HG02588 (cell line): ENCODE results near the gene KCNG2.
"Not testable (repeated sequence)": the region's sequence is repeated elsewhere in the genome, so short reads cannot be mapped to it uniquely, and the experiment has no call there.

Experiments used
- ATAC-seq: cut with Tn5 transposase; IDR thresholded peaks from one replicate; pipeline ENCODE4 v1.9.1; 2021; ENCODE audit warnings: mild to moderate bottlenecking, moderate library complexity; ENCODE audit not compliant: unreplicated experiment

KCNG2 gene, protein sequence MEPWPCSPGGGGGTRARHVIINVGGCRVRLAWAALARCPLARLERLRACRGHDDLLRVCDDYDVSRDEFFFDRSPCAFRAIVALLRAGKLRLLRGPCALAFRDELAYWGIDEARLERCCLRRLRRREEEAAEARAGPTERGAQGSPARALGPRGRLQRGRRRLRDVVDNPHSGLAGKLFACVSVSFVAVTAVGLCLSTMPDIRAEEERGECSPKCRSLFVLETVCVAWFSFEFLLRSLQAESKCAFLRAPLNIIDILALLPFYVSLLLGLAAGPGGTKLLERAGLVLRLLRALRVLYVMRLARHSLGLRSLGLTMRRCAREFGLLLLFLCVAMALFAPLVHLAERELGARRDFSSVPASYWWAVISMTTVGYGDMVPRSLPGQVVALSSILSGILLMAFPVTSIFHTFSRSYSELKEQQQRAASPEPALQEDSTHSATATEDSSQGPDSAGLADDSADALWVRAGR

DNA sequence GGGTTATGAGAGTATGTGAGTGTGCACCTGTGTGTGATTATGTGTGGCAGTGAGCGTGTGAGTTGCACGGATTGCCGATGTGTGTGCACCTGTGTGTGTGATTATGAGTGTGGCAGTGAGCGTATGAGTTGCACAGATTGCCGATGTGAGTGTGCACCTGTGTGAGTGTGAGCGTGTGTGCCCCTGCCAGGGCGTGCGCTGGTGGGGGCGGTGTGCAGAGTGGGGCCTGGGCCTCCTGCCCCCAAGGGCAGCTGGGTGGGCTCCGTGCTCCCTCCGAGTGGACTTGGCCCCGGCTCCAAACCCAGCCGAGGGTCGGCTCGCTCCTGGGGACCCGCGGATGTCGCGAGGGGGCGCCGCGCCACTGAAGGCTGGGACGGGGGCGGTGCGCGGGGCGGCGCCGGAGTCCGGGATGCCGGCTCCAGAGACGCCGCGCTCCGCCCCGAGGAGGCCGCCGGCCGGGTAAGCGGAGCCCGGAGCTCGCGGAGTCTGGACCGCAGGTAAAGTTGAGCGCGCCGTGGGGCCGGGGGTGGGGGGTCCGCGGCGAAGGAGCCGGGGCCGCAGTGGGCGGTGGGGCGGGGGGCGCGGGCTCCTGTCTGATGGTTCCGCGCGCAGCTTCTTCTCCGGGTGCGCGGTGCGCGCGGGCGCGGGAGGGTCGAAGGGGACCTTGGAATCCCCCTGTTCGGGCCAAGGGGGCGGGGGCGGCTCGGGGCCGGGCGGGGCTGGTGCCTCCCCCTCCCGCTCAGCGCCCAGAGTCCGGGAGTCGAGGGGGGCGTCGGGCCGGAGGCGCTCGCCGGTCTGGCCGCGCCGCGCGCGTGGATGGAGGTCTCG, at the start of gene KCNG2:
Gene KCNG2, plus strand, starts transcription at position 421 of the 828 bp plus-strand sequence. CDS start 65,730 bp downstream, outside the sequence.
- no peak for ATAC-seq

DNA sequence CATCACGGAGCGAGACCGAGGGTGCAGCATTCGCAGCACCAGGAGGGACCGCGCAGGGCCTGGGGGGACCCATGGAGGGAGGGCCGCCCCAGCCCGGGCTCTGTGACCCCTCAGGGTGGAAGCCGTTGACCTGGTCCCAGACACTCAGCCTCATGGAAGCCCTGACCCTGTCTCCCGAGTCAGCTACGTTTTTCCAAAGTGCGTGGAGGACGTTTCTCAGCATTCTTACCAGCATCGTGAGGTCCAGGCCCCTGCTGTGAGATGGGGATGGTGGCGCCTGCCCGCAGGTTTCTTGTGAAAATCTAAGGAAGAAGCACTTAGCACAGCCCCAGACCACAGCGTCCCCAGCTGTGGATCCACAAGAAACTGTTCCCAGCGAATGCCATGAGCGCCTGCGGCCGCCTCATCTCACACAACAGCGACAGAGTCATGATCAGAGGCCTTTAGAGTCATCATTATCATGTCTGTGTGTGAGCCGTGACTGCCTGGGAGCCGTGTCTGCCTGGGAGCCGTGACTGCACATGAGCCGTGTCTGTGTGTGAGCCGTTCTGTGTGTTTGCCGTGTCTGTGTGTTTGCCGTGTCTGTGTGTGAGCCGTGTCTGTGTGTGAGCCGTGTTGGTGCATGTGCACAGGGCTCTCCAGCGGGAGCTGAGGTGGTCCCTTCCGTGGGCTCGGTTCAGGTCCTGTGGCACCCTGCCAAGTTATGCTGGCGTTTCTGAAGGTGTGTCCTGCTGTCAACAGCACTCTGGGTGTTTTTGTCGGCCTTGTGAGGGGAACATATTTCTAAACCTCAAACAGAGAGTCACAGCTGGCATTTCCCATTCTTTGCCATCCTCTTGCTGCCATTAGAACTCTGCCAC, 49.2 kb upstream of the KCNG2 start:
- no peak for ATAC-seq

DNA sequence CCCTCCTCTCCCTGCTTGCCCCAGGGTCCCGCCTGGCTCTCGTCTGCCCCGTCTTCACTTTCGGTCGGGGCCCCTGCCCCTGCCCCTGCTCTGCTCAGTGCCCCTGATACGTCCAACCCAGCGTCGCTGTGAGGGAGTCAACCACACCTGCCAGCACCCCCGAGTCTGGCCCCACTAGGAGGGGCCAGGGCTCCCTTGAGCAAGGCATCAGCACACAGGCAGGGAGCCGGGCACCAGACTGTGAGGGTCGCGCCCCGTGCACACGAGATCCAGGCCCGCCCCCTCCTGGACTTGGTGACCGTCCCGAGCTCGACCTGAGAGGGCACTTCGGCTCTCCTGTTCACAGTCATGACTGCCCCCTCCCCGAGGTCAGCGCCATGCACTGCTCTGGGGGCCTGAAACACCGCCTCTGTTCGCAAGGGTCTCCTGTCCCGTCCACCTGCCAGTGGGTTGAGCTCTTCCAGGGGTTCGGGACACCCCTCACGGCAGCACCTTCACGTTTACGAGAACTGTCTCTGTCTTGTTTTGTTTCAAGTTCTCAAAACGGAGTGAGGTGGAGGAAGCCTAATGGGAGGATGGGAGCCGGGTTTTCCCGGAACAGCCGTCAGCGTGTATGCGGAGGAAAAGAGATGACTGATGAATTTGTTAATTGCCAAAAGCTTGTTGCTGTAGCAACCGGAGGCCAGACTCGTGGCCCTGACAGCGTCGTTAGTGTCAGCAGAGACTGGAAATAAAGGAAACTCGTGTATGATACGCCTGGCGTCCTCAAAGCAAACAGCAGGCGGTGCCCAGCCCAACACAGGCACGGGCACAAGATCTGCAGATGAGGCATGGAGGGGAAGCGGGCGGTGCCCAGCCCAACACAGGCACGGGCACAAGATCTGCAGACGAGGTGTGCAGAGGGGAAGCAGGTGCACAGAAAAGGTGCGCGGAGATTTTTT, 48.2 kb upstream of the KCNG2 start:
- ATAC-seq, result no peak

DNA sequence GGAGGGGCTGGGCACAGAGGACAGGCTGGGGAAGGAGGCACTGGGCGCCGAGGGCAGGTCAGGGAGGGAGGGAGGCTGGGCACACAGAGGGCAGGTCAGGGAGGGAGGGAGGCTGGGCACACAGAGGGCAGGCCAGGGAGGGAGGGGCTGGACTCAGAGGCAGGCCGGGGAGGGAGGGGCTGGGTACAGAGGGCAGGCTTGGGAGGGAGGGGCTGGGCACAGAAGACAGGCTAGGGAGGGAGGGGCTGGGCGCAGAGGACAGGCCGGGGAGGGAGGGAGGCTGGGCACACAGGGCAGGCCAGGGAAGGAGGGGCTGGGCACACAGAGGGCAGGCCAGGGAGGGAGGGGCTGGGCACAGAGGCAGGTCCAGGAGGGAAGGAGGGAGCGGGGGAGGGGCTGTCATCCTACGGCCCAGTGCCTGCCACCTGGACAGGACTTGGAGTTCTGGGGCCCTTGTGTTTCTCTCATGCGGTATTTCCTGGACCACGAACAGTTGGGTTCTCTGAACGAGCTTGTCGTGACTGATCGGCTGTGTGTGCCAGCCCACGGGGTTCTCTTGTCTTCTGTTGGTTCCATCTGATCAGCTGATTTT, 46.7 kb upstream of the KCNG2 start:
- ATAC-seq, result no peak

DNA sequence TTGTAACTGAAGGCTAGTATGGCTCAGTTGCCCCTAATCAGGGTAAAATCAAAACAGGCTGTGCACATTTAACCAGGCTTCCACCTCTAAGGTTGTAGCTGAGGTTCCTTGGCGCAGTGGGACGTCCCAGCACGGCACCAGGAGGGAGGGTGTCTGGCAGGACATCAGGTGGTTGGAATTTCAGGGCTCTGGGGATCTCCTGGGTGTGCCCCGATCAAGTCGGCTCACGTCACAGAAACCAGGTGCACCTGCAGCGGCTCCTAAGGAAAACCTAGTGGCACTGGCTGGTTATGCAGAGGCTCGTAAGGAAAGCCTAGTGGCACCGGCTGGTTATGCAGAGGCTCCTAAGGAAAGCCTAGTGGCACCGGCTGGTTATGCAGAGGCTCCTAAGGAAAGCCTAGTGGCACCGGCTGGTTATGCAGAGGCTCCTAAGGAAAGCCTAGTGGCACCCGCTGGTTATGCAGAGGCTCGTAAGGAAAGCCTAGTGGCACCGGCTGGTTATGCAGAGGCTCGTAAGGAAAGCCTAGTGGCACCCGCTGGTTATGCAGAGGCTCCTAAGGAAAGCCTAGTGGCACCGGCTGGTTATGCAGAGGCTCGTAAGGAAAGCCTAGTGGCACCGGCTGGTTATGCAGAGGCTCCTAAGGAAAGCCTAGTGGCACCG, 45.7 kb upstream of the KCNG2 start:
- ATAC-seq, result not testable (repeated sequence)

DNA sequence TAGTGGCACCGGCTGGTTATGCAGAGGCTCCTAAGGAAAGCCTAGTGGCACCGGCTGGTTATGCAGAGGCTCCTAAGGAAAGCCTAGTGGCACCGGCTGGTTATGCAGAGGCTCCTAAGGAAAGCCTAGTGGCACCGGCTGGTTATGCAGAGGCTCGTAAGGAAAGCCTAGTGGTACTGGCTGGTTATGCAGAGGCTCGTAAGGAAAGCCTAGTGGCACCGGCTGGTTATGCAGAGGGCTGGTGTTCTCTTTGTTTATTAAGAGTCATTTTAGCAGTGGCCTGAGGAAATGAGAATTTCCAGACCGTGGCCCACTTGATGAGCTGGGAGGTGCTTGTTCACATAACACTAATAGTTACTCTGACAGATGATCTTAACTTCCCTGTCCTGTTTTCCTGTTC, 44.8 kb upstream of the KCNG2 start:
- ATAC-seq, result not testable (repeated sequence)

DNA sequence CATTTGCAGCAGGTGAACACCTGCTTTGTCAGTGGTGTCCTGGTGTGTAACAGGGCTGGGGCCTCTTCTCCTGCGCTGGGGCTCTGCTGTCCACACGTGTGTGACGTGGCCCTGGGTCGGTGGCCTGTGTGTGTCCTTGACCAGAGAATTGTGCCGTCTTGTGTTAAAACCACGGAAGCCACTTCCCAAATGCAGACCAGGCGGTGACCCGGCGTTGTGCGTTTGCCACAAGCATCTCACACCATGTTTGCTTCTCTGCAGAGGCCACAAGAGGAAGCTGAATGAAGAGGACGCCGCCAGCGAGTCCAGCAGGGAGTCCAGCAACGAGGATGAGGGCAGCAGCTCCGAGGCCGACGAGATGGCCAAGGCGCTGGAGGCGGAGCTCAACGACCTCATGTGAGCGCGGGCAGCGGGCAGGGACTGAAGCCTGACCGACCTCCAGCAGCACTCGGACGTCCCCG, 44.3 kb upstream of the KCNG2 start:
- ATAC-seq, result no peak

DNA sequence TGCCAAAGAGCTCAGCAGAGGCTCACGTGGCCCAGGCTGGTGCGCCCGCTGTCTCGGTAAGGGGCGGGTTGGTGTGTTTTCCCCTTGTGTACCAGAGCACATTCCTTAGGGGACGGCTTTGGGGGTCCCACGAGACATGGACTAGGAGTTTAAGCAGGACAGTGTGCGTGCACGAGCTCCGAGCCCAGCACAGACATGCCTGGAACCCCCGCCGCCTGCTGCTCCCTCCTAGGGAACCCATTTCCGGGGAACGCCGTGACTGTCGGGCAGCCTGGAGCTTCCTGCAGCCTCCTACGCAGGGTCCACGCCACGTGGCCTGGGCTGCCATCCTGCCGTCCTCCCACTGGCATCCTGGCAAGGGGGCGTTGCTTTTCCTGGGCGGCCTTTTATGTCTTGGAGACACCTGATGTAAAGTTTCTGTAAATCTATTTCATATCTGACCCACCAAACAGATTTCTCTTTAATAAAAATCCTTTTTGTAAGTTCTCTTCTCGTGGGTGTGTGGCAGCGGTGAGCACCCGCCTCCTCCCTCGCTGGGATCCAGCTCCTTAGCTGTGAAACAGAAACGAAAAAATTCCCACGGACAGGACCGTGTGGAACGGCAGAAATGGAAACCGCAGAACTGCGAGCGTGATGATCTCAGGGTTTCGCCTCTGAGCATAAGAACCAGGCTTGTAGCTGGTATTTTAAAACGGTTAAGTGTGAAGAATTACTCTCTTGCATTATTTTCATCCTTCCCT, 43.5 kb upstream of the KCNG2 start:
- ATAC-seq, result no peak

DNA sequence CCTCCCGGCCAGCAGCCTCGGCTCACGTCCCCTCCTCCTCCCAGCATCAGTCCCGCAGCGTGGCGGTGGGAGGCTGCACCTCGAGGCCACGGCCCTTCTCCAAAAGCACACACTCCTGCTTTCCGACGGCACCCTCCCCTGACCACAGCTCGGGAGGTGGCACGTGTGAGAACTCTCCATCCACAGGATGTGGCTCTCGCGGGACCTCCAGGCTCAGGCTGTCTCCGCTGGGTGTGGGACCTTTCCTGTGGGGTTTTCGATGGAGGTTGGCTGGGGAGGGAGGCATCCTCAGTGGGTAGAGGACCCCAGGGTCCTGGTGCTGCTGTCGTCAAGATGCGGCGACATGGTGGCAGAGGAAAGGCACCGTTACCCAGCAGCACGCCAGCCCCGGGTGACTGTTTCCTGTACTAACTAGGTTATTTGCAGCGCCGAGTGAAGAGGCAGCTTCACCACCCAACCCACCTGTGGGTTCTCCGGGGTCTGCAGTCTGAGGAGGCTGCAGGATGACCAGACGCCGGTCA, 42.8 kb upstream of the KCNG2 start:
- no peak for ATAC-seq

DNA sequence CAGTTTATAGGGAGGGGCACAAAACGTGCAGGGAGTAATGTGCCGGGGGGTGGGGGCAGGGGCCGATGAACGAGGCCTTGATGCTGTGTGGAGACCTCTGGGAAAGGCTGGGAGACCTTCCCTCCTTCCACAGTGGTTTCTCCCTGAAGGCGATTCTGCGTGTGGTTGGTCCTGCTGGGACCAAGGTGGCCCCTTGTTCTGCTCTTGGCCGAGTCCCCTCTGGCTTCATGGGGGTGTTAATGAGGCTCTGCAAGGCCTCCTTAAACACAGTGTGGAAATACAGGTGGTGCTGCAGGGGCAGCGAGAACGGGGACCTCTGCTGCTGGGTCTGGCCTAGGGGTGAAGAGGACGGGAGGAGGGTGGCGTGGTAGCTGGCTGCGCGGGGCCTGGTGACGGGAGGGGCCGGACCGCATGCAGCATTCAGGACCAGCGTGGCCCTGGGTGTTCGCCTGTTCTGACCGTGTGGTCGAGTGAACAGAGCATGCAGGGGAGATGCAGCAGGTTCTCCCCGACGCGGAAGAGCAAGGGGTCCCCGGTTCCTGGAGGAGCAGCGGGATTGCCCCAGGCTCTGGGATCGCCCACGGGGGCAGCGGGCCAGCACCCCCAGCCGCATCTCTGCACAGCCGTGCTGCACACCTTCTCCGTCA, 42.1 kb upstream of the KCNG2 start:
- ATAC-seq, result no peak

DNA sequence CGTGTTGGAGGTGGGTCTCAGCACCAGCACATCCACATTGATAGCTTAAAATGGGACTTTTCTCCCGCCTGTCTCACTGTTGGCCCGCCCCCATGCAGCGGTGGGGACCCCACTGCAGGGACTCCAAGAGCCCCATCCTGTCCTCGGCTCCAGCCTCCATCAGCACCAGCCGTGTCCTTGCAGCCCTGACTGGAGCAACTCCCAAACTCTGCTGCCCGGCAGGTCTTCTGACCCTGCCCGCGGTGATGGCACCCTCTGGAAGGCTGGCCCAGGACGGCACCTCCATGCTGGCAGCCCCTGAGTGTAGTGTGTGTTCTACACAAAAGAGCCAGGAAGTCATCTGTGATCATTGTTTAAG, 41.6 kb upstream of the KCNG2 start:
- ATAC-seq, result no peak

DNA sequence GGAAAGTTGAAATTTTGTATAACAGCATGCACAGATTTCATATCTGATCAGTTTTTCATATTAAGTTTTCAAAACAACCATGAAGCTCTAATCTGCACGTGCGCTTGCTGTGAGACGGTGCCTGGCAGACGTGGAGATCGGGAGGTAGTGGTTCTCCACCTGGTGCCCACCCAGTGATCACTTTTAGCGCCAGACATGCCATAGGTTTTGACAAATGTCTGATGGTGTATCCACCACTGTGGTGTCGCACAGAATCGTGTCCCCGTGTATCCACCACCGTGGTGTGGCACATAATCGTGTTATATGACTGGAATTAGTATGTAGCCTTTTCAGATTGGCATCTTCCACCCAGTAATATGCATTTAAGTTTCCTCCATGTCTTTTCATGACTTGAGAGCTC, 40.9 kb upstream of the KCNG2 start:
- no peak for ATAC-seq

DNA sequence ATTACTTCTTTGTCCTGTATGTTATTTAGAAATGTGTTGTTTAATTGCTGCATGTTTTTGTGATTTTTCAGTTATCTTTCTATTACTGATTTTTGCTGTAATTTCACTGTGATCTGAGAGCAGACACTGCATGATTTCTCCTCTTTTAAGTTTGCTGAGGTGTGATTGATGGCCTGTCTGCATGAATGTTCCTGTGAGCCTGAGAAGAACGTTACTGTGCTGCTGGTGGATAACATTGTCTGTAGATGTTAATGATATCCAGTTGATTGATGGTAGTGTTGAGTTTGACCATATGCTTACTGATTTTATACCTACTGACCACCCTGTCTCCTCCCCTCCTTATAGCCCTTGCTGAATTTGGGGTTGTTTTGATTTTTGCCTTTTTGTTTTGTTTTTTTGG, 37.4 kb upstream of the KCNG2 start:
- ATAC-seq, result no peak

DNA sequence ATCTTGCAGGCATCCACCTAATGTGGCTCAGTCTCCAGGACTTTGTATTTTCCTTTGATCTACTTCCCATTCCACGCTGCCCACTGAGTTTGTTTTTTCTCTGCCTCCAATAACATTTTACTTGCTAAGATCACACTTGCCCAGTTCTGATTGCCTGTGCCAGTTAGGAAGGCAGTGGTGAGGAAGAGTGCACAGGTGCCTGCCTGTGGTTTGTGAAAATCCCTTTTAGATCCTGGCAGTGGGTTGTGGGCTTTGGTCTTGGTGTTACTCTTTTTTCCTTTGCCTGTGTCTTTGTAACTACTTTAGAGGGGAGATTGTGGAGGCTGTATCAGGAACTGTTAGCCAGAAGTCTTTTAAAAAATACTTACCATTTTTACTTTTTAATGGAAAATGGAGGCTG, 36.9 kb upstream of the KCNG2 start:
- ATAC-seq, result no peak

DNA sequence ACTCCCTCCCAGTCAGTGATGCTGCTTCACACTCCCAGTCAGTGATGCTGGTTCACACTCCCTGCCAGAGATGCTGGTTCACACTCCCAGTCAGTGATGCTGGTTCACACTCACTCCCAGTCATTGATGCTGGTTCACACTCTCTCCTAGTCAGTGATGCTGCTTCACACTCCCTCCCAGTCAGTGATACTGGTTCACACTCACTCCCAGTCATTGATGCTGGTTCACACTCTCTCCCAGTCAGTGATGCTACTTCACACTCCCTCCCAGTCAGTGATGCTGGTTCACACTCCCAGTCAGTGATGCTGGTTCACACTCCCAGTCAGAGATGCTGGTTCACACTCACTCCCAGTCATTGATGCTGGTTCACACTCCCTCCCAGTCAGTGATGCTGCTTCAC, 34.3 kb upstream of the KCNG2 start:
- no peak for ATAC-seq

DNA sequence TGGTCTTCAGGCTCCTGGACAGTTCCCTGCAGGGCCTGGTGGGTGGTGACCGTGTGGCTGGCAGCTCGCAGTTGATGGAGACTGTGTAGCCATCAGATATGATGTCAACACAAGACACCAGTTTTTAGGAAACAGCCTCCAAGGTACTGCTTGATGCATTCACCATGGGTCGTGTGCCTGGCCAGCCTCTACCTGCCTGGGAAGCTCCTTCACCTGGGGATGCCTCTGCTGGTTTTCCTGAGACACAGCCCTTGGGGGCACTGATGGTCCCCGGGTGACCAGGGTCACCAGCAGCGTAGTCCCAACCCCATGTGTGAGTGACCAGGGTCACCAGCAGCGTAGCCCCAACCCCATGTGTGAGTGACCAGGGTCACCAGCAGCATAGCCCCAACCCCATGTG, 33.6 kb upstream of the KCNG2 start:
- no peak for ATAC-seq

DNA sequence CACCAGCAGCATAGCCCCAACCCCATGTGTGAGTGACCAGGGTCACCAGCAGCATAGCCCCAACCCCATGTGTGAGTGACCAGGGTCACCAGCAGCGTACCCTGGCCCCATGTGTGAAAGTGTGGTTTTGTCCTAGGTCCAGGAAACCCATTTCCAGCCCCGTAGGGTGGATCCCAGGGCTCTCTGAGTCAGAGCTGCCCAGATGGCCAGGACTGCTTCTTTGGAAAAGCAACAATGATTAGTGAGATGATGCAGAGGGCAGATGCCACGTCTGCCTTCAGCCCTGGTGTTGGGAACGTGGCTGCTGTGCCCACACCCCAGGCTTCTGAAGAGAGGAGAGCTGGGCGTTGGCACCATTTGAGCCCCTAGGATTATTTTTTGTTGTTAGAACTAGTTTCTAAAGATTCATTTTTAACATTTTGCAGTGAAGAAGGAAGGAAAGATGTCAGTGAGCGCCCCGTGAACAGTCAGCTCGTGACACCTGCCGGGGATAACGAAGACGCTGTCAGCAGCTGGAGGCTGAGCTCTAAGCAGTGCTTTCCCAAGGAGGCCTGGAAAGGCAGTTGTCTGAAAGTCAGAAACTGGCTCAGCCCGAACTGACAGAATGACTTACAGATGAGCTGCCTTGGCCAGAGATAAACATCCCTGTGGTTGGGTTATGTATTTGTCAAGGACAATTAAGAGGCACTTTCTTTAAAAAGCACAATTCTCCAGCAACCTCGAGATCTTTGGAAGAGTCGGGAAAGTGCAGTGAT, 32.1 kb upstream of the KCNG2 start:
- no peak for ATAC-seq
